ENCODE results near the gene PPP3CA. TPM values are rescaled to one million over a fixed set of nuclear protein-coding genes. Genes with fewer than 3 reads are reported as not detected.

PPP3CA gene
- total RNA-seq, 2 donors from 2014 or later = 11.3 to 15.6 TPM

DNA sequence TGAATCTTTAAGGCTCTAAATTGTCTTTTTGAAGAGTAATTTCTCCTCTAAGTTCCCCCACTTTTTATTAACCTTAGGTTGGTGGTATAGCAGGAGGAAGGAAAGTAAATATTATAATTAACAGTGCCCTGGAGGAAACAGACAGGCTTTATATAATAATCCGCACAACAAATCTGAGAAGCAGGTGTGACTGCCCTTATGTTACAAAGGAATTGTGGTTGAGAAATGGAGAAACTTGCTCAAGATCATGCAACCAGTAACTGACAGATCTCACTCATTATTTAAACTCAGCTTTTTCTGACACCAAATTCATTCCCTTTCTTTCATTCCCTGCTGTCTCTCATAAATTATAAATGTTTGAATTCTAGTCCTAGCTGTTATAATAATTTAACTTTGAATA, 282.0 kb downstream of the PPP3CA start:
- H3K4me1 Mint-ChIP-seq (ENCODE audit: low read depth) = no peaks in the 10 kb centered on the region
- H3K27me3 Mint-ChIP-seq (ENCODE audit: low read depth) = no peaks in the 10 kb centered on the region
- H3K27ac Mint-ChIP-seq = no peak overlapping the region
- H3K36me3 Mint-ChIP-seq (ENCODE audit: insufficient read depth in 2 of 2) = no peaks in the 10 kb centered on the region
- no peak overlapping the region for H3K4me3 Mint-ChIP-seq
- ATAC-seq (replicated peaks in 1 of 2) (no peak), DNase-seq (no peak)
- no peaks in the 10 kb centered on the region for H3K9me3 Mint-ChIP-seq

DNA sequence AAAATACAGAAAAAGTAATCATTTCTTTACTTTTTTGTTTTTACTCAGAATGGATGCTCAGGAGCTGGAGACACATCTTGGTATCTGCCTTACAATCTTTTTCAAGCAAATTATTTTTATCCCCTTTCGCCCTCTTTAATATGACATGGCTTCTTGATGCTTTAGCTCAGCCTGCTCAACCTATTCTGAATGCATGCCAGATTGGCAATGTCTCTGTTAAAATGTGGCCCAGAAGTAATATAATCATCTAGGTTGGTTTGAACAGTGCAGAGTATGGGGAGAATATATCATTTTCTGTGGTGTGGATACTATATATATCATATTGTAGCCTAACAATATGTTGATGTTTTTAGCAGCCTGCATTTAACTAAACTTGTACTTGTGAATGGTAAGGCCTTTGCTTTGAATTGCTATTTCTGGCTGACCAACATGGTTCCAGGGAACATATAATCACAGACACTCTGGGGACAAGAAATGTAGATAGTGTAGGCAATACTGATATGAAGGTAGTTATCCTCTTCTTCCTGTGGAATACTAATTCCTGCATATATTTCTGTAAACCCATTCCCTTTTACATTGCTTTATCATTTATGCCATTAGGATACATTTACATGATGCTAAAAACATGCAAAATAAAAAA, 282.7 kb downstream of the PPP3CA start:
- Mint-ChIP-seq H3K4me1 (ENCODE audit: low read depth) (no peaks in the 10 kb centered on the region), H3K27me3 (ENCODE audit: low read depth) (no peaks in the 10 kb centered on the region), H3K36me3 (ENCODE audit: insufficient read depth in 2 of 2) (no peaks in the 10 kb centered on the region), H3K4me3 (no peak overlapping the region), H3K9me3 (no peaks in the 10 kb centered on the region), H3K27ac (no peak overlapping the region)
- DNase-seq (no peak), ATAC-seq (replicated peaks in 1 of 2) (no peak)

GRCh38 chr4:101055392-101055791, 291.9 kb downstream of the PPP3CA start:
- H3K27ac Mint-ChIP-seq = no peak overlapping the region
- H3K4me1 Mint-ChIP-seq (ENCODE audit: low read depth) = peaks cover 10% of the 10 kb centered on the region
- no peak for ATAC-seq (replicated peaks in 1 of 2)

GRCh38 chr4:101050837-101051205, 296.5 kb downstream of the PPP3CA start:
- Mint-ChIP-seq H3K4me1 (ENCODE audit: low read depth) (peaks cover 14% of the 10 kb centered on the region), H3K27me3 (ENCODE audit: low read depth) (no peaks in the 10 kb centered on the region), H3K36me3 (ENCODE audit: insufficient read depth in 2 of 2) (peaks cover 0 to 1% of the 10 kb centered on the region in 2 donors), H3K4me3 (peak overlapping the region in 1 of 2 donors; percentile 59), H3K27ac (peak overlapping the region; percentile 50), H3K9me3 (no peaks in the 10 kb centered on the region)
- DNase-seq (no peak), ATAC-seq (replicated peaks in 1 of 2) (peak in 1 of 2 donors; percentile 28)

More at GRCh38 chr4:101055392-101055791, 291.9 kb downstream of the PPP3CA start:
- DNase-seq = no peak
- no peak overlapping the region for H3K4me3 Mint-ChIP-seq
- no peaks in the 10 kb centered on the region for H3K27me3 Mint-ChIP-seq (ENCODE audit: low read depth)
- H3K9me3 Mint-ChIP-seq = no peaks in the 10 kb centered on the region
- H3K36me3 Mint-ChIP-seq (ENCODE audit: insufficient read depth in 2 of 2) = no peaks in the 10 kb centered on the region

- Mint-ChIP-seq H3K36me3 (ENCODE audit: insufficient read depth in 2 of 2) (peaks cover 0 to 1% of the 10 kb centered on the region in 2 donors), H3K9me3 (no peaks in the 10 kb centered on the region), H3K27me3 (ENCODE audit: low read depth) (no peaks in the 10 kb centered on the region), H3K27ac (peak overlapping the region; percentile 50), H3K4me1 (ENCODE audit: low read depth) (peaks cover 14% of the 10 kb centered on the region), H3K4me3 (peak overlapping the region in 1 of 2 donors; percentile 59)
- DNase-seq (peak in 1 of 2 donors; percentile 16), ATAC-seq (replicated peaks in 1 of 2) (peak; percentile 90 to 99)
Measured at GRCh38 chr4:101050088-101050836, 297.1 kb downstream of the PPP3CA start.

- no peaks in the 10 kb centered on the region for H3K9me3 Mint-ChIP-seq
- peaks cover 14% of the 10 kb centered on the region for H3K4me1 Mint-ChIP-seq (ENCODE audit: low read depth)
- H3K27ac Mint-ChIP-seq = no peak overlapping the region
- H3K36me3 Mint-ChIP-seq (ENCODE audit: insufficient read depth in 2 of 2) = peaks cover 0 to 1% of the 10 kb centered on the region in 2 donors
- ATAC-seq (replicated peaks in 1 of 2) (no peak), DNase-seq (no peak)
- no peaks in the 10 kb centered on the region for H3K27me3 Mint-ChIP-seq (ENCODE audit: low read depth)
- no peak overlapping the region for H3K4me3 Mint-ChIP-seq
Measured at GRCh38 chr4:101049549-101050001, 297.8 kb downstream of the PPP3CA start.

DNA sequence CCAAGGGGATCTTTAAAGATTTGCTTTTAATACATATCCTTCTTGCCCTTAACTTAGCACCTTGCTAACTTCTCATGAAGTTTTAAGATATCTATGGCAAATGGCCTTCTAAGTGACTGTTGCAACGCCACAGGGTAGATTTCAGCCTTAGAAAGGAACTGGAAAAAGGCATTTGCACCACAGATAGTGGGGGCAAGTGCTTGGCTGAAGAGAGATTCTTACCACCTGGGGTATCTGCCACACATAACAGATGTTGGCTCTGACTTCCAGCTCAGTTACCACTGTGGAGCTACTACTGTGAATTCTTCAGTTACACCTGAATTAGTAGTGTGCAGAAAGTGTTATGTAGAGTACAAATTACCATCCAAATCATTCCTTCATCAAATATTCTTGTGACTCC, 302.6 kb downstream of the PPP3CA start:
- Mint-ChIP-seq H3K4me3 (no peak overlapping the region), H3K27me3 (ENCODE audit: low read depth) (no peaks in the 10 kb centered on the region), H3K27ac (no peak overlapping the region), H3K4me1 (ENCODE audit: low read depth) (no peaks in the 10 kb centered on the region), H3K9me3 (no peaks in the 10 kb centered on the region), H3K36me3 (ENCODE audit: insufficient read depth in 2 of 2) (peaks cover 0 to 1% of the 10 kb centered on the region in 2 donors)
- DNase-seq = no peak
- no peak for ATAC-seq (replicated peaks in 1 of 2)

DNA sequence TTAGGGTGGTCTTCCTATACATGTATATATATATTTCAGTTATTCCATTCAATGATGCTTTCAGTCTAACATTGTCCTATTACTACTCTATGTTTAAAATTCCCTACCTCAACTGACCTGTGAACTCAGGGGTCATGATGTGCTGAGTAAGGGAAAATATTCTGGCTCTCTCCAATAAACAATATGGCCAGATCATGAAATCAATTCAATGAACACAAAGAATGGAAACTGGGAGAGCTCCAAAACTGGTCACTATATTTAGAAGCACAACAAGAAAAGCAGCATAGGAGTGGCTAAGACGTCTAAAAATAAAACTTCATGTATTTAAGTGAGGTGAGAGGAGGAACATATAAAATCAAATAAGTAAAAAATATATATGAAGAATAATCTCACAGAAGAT, 304.5 kb downstream of the PPP3CA start:
- Mint-ChIP-seq H3K9me3 (no peaks in the 10 kb centered on the region), H3K4me1 (ENCODE audit: low read depth) (peaks cover 18% of the 10 kb centered on the region), H3K27ac (no peak overlapping the region), H3K4me3 (no peak overlapping the region), H3K36me3 (ENCODE audit: insufficient read depth in 2 of 2) (peaks cover 1 to 2% of the 10 kb centered on the region in 2 donors), H3K27me3 (ENCODE audit: low read depth) (no peaks in the 10 kb centered on the region)
- ATAC-seq (replicated peaks in 1 of 2) (no peak), DNase-seq (no peak)

DNA sequence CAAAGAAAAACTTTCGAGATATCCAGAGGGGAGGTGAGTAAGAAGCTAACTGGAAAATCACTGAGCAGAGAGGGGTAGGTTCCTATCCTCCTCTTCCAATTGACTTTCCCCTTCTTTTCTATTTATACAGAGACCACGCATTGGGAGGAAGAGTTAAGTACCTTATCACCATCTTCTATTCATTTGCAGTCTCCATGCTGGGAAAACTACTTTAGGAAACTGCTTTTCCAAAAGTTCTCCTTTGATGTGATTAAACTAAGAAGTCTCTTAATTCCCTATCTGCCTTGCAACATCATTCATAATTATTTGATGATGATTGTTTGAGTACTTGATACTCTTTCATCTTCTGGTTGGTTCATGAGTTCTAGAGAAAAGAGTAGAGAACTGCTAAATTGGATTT, 306.6 kb downstream of the PPP3CA start:
- H3K4me1 Mint-ChIP-seq (ENCODE audit: low read depth) = peaks cover 22% of the 10 kb centered on the region
- H3K9me3 Mint-ChIP-seq = no peaks in the 10 kb centered on the region
- no peak for ATAC-seq (replicated peaks in 1 of 2)
- H3K27me3 Mint-ChIP-seq (ENCODE audit: low read depth) = no peaks in the 10 kb centered on the region
- peaks cover 1 to 2% of the 10 kb centered on the region in 2 donors for H3K36me3 Mint-ChIP-seq (ENCODE audit: insufficient read depth in 2 of 2)
- no peak overlapping the region for H3K4me3 Mint-ChIP-seq
- no peak overlapping the region for H3K27ac Mint-ChIP-seq
- DNase-seq = no peak

- Mint-ChIP-seq H3K36me3 (ENCODE audit: insufficient read depth in 2 of 2) (peaks cover 1 to 2% of the 10 kb centered on the region in 2 donors), H3K4me3 (peak overlapping the region; percentile 42 to 62), H3K27ac (peak overlapping the region; percentile 51), H3K9me3 (no peaks in the 10 kb centered on the region), H3K4me1 (ENCODE audit: low read depth) (peaks cover 22% of the 10 kb centered on the region), H3K27me3 (ENCODE audit: low read depth) (no peaks in the 10 kb centered on the region)
- ATAC-seq (replicated peaks in 1 of 2) (peak; percentile 92 to 97), DNase-seq (peak; percentile 58 to 69)
Measured at GRCh38 chr4:101039367-101039766, 308.0 kb downstream of the PPP3CA start.

DNA sequence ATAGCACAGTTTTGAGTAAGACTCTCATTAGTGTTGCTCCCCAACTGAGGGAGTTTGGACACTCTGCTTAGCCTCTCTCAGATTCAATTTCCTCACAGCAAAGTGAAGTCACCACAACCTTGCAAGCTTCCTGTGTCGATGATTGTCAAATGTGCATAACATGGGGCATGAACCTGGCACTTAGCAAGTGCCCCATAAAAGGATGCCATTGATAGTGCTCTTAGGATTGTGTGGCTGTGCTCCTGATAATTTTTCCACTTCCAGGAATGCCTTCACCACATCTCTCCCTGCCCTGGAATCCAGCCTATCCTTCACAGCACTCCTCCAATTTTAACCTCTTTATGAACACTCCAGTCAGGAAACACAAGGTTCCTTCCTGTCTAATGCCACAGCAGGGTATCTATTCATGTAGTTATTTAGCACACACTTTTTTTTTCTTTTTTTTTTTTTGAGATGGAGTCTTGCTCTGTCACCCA, 309.4 kb downstream of the PPP3CA start:
- Mint-ChIP-seq H3K4me1 (ENCODE audit: low read depth) (peaks cover 22% of the 10 kb centered on the region), H3K9me3 (no peaks in the 10 kb centered on the region), H3K27ac (peak overlapping the region; percentile 75), H3K27me3 (ENCODE audit: low read depth) (no peaks in the 10 kb centered on the region), H3K36me3 (ENCODE audit: insufficient read depth in 2 of 2) (peaks cover 1 to 2% of the 10 kb centered on the region in 2 donors), H3K4me3 (peak overlapping the region; percentile 9 to 49)
- DNase-seq (peak; percentile 13 to 20), ATAC-seq (replicated peaks in 1 of 2) (peak; percentile 53 to 54)

- H3K4me1 Mint-ChIP-seq (ENCODE audit: low read depth) = peaks cover 22% of the 10 kb centered on the region
- no peaks in the 10 kb centered on the region for H3K27me3 Mint-ChIP-seq (ENCODE audit: low read depth)
- H3K36me3 Mint-ChIP-seq (ENCODE audit: insufficient read depth in 2 of 2) = peaks cover 1 to 2% of the 10 kb centered on the region in 2 donors
- DNase-seq = no peak
- no peak overlapping the region for H3K4me3 Mint-ChIP-seq
- ATAC-seq (replicated peaks in 1 of 2) = no peak
- H3K27ac Mint-ChIP-seq = peak overlapping the region; percentile 75
- no peaks in the 10 kb centered on the region for H3K9me3 Mint-ChIP-seq
Measured at GRCh38 chr4:101037249-101037648, 310.1 kb downstream of the PPP3CA start.

DNA sequence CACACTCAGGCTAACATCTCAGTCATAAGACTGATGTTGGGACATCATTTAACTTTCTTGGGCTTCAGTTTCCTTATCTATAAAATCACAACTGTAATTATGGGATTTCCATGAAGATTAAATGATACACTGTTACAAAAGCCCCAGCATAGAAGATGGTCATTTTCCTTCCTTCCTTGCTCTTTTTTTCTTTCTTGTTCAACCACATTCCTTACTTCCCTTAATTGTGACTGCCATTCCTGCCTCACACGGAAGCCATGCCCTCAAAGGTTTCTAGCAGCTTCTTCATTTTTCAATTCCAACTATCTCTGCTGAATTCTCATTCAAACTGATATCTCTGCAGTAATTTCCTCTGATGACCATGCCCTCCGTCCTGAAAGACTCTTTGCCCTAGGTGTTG, 311.8 kb downstream of the PPP3CA start:
- peaks cover 1 to 2% of the 10 kb centered on the region in 2 donors for H3K36me3 Mint-ChIP-seq (ENCODE audit: insufficient read depth in 2 of 2)
- DNase-seq = no peak
- H3K4me3 Mint-ChIP-seq = no peak overlapping the region
- peaks cover 22% of the 10 kb centered on the region for H3K4me1 Mint-ChIP-seq (ENCODE audit: low read depth)
- ATAC-seq (replicated peaks in 1 of 2) = no peak
- no peaks in the 10 kb centered on the region for H3K27me3 Mint-ChIP-seq (ENCODE audit: low read depth)
- no peak overlapping the region for H3K27ac Mint-ChIP-seq
- H3K9me3 Mint-ChIP-seq = no peaks in the 10 kb centered on the region

Measured in activated T-cell treated with anti-CD3 and anti-CD28 coated beads, Interleukin-2, amount 50 U/mL, for 72 hours (primary cell).